Central memory CD8-positive, alpha-beta T cell (primary cell): ENCODE measurements around the gene ZNF441.
"Not testable (repeated sequence)": the region's sequence is repeated elsewhere in the genome, so short reads cannot be mapped to it uniquely, and the experiment has no call there.

Source experiments
- ATAC-seq: fragments of 150-1000 bp; cut with Tn5 transposase; replicated peaks from 2 replicates; pipeline ENCODE4 v1.10.0; 2022; ENCODE audit warnings: mild to moderate bottlenecking, moderate FRiP score, moderate number of reproducible peaks; ENCODE audit not compliant: poor library complexity, severe bottlenecking; ENCODE audit errors: extremely low read depth
- DNase-seq, 2 donors: peaks; one replicate each; pipeline ENCODE4 v3.0.0; 2021; ENCODE audit warnings: low spot score in 2 of 2
- H3K27ac Mint-ChIP-seq: one replicate; pipeline ENCODE4 v1.8.0; 2022; ENCODE audit warnings: low read depth, mild to moderate bottlenecking, moderate library complexity, mixed read lengths
- H3K27me3 Mint-ChIP-seq: one replicate; pipeline ENCODE4 v1.8.0; 2022; ENCODE audit warnings: mixed read lengths
- H3K36me3 Mint-ChIP-seq: one replicate; pipeline ENCODE4 v1.8.0; 2022; ENCODE audit warnings: mild to moderate bottlenecking, moderate library complexity, mixed read lengths; ENCODE audit not compliant: insufficient read depth
- H3K4me1 Mint-ChIP-seq: one replicate; pipeline ENCODE4 v1.8.0; 2022; ENCODE audit warnings: mixed read lengths
- H3K4me3 Mint-ChIP-seq: one replicate; pipeline ENCODE4 v1.8.0; 2022; ENCODE audit warnings: mild to moderate bottlenecking, moderate library complexity, mixed read lengths
- H3K9me3 Mint-ChIP-seq: one replicate; pipeline ENCODE4 v1.8.0; 2022; ENCODE audit warnings: mixed read lengths

Gene ZNF441

DNA sequence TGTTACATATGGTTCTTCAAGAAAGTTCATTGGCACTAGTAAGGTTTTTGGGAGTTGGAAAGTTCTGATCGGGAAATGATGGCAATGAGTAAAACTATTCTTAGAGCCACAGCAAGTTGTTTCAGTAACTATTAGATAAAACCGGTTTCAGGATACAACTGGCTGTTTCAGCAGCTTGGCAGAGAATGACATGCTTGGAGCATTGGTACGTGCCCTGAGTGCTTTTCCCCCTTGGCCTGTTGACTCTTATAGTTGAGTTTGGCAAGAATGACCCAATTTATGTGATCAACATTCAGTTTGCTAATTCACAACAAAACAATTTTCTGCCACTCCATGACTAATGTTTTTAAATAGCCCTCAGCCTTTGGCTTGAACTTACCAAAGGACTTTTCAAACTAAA lies 20.7 kb downstream of the ZNF441 start:
- Mint-ChIP-seq H3K36me3 (peaks cover 2% of the 10 kb centered on the region), H3K27me3 (no peaks in the 10 kb centered on the region), H3K4me3 (no peak overlapping the region), H3K9me3 (peaks cover 26% of the 10 kb centered on the region), H3K27ac (no peak overlapping the region), H3K4me1 (no peaks in the 10 kb centered on the region)
- ATAC-seq (no peak), DNase-seq (no peak)

DNA sequence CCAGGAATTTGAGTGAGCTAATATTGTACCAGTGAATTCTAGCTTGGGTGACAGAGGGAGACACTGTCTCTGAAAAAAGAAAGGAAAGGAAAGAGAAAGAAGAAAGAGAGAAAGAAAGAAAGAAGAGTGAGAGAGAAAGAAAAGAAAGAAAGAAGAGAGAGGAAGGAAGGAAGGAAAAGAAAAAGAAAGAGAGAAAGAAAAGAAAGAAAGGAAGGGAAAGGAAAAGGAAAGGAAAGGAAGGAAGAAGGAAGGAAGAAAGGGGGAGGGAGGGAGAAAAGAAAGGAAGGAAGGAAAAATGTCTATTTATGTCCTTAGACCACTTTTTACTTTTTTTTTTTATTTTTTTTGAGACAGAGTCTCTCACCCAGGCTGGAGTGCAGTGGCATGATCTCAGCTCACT lies 26.1 kb downstream of the ZNF441 start:
- no peak for DNase-seq
- no peaks in the 10 kb centered on the region for H3K27me3 Mint-ChIP-seq
- peaks cover 22% of the 10 kb centered on the region for H3K9me3 Mint-ChIP-seq
- H3K4me3 Mint-ChIP-seq: no peak overlapping the region
- ATAC-seq: no peak
- peak overlapping the region; percentile 64 for H3K27ac Mint-ChIP-seq
- no peaks in the 10 kb centered on the region for H3K36me3 Mint-ChIP-seq
- H3K4me1 Mint-ChIP-seq: peaks cover 8% of the 10 kb centered on the region

- peaks cover 6% of the 10 kb centered on the region for H3K9me3 Mint-ChIP-seq
- H3K36me3 Mint-ChIP-seq: no peaks in the 10 kb centered on the region
- ATAC-seq (peak; percentile 65), DNase-seq (peak; percentile 53 to 59)
- H3K4me1 Mint-ChIP-seq: peaks cover 16% of the 10 kb centered on the region
- H3K27ac Mint-ChIP-seq: peak overlapping the region; percentile 65
- H3K27me3 Mint-ChIP-seq: no peaks in the 10 kb centered on the region
- peak overlapping the region; percentile 82 for H3K4me3 Mint-ChIP-seq
Observed at GRCh38 chr19:11797491-11797890, 30.7 kb downstream of the ZNF441 start.

DNA sequence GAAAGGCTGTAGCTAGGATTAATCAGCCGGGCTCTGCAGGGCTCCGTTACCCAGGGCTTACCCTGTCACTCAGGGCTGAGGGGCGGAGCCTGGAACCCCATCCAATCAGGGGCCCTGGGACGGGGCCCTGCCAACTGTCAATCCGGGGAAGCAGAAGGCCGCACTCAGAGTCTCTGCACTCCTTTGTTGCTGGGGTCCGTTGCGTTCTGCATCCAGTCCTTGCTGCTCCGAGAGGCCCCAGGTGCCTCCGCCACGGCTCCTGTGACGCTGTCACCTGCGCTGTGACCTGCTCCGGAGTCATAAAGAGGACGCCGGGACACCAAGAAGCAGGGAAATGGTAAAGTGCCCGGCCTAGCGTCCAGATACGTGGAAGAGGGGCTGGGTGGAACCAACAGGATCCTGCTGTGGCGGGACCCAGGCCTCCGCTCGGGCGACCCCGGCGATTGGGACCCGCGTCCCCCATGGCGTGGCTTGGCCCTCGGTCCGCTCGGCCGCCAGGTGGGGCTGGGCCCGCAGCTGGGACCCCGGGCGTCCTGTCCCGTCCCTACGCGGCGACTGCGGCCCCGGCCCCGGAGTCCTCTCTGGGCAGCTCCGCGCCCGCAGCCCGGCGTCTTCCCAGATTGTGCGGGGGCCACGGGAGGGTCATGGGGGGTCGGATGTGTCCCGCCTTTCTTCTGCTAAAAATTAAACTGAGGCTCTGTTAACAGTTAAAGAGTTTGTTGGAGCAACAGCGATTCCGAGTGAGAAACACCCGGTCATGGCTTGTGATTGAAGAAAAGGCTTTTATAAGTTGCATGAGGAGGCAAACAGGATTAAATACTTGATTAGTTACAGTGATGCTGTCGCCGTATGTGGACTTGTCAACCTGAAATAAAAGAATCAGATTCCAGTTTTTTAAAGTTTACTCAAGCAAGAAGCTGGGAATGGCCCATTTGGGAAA lies 31.9 kb downstream of the ZNF441 start, which contains the start of gene ZNF491:
ZNF491 (plus strand) TSS at position 133 of the 940 bp plus-strand sequence. CDS start 7,431 bp downstream, outside the sequence.
- H3K36me3 Mint-ChIP-seq: no peaks in the 10 kb centered on the region
- peak within 1 kb of the TSS; percentile 82 for H3K4me3 Mint-ChIP-seq
- H3K27me3 Mint-ChIP-seq: no peaks in the 10 kb centered on the region
- ATAC-seq: peak; percentile 98
- peak; percentile 51 to 64 for DNase-seq
- H3K4me1 Mint-ChIP-seq: peaks cover 16% of the 10 kb centered on the region
- peak within 1 kb of the TSS; percentile 65 for H3K27ac Mint-ChIP-seq
- H3K9me3 Mint-ChIP-seq: peaks cover 4% of the 10 kb centered on the region

DNA sequence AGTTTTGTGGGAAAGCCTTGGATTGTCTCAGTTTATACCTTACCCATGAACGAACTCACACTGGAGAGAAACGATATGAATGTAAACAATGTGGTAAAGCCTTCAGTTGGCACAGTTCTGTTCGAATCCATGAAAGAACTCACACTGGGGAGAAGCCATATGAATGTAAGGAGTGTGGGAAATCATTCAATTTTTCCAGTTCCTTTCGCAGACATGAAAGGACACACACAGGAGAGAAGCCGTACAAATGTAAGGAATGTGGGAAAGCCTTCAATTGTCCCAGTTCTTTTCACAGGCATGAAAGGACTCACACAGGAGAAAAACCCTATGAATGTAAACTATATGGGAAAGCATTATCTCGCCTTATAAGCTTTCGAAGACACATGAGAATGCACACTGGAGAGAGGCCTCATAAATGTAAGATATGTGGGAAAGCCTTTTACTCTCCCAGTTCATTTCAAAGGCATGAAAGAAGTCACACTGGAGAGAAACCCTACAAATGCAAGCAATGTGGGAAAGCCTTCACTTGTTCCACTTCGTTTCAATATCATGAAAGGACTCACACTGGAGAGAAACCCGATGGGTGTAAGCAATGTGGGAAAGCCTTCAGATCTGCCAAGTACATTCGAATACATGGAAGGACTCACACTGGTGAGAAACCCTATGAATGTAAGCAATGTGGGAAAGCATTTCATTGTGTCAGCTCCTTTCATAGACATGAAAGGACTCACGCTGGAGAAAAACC lies 39.7 kb downstream of the ZNF441 start:
- no peak for ATAC-seq

GRCh38 chr19:11807099-11807380 lies 40.2 kb downstream of the ZNF441 start:
- H3K27ac Mint-ChIP-seq: no peak overlapping the region
- H3K36me3 Mint-ChIP-seq: no peaks in the 10 kb centered on the region
- H3K4me3 Mint-ChIP-seq: no peak overlapping the region
- H3K9me3 Mint-ChIP-seq: peaks cover 10% of the 10 kb centered on the region
- H3K27me3 Mint-ChIP-seq: no peaks in the 10 kb centered on the region
- H3K4me1 Mint-ChIP-seq: no peaks in the 10 kb centered on the region
- DNase-seq (no peak), ATAC-seq (no peak)

More for the DNA sequence above, 39.7 kb downstream of the ZNF441 start:
- Mint-ChIP-seq H3K36me3 (no peaks in the 10 kb centered on the region), H3K27ac (no peak overlapping the region), H3K27me3 (no peaks in the 10 kb centered on the region), H3K4me3 (no peak overlapping the region), H3K9me3 (peaks cover 10% of the 10 kb centered on the region), H3K4me1 (no peaks in the 10 kb centered on the region)
- no peak for DNase-seq

- Mint-ChIP-seq H3K36me3 (no peaks in the 10 kb centered on the region), H3K27ac (peak overlapping the region; percentile 85), H3K9me3 (no peaks in the 10 kb centered on the region), H3K4me3 (peak overlapping the region; percentile 92), H3K4me1 (peaks cover 24% of the 10 kb centered on the region), H3K27me3 (no peaks in the 10 kb centered on the region)
- ATAC-seq (no peak), DNase-seq (no peak)
Observed at GRCh38 chr19:11813703-11814028, 46.9 kb downstream of the ZNF441 start.

GRCh38 chr19:11814029-11814699 lies 47.4 kb downstream of the ZNF441 start, which contains the start of gene ZNF440:
TSS of gene ZNF440 (plus strand) at chr19:11814273. CDS start at chr19:11814448, 175 bp downstream.
- H3K4me3 Mint-ChIP-seq: peak within 1 kb of the TSS; percentile 92
- DNase-seq (peak; percentile 63 to 65), ATAC-seq (peak; percentile 97)
- H3K4me1 Mint-ChIP-seq: peaks cover 24% of the 10 kb centered on the region
- H3K27ac Mint-ChIP-seq: peak within 1 kb of the TSS; percentile 85
- no peaks in the 10 kb centered on the region for H3K9me3 Mint-ChIP-seq
- H3K36me3 Mint-ChIP-seq: no peaks in the 10 kb centered on the region
- no peaks in the 10 kb centered on the region for H3K27me3 Mint-ChIP-seq

- Mint-ChIP-seq H3K36me3 (no peaks in the 10 kb centered on the region), H3K4me3 (peak overlapping the region; percentile 92), H3K4me1 (peaks cover 24% of the 10 kb centered on the region), H3K9me3 (no peaks in the 10 kb centered on the region), H3K27ac (no peak overlapping the region), H3K27me3 (no peaks in the 10 kb centered on the region)
- ATAC-seq (no peak), DNase-seq (no peak)
Observed at GRCh38 chr19:11814700-11815035, 47.9 kb downstream of the ZNF441 start.

- H3K27ac Mint-ChIP-seq: no peak overlapping the region
- ATAC-seq (no peak), DNase-seq (no peak)
- peaks cover 2% of the 10 kb centered on the region for H3K36me3 Mint-ChIP-seq
- H3K9me3 Mint-ChIP-seq: peaks cover 6% of the 10 kb centered on the region
- no peaks in the 10 kb centered on the region for H3K27me3 Mint-ChIP-seq
- H3K4me3 Mint-ChIP-seq: no peak overlapping the region
- H3K4me1 Mint-ChIP-seq: peaks cover 9% of the 10 kb centered on the region
Observed at GRCh38 chr19:11821474-11822109, 54.8 kb downstream of the ZNF441 start.

DNA sequence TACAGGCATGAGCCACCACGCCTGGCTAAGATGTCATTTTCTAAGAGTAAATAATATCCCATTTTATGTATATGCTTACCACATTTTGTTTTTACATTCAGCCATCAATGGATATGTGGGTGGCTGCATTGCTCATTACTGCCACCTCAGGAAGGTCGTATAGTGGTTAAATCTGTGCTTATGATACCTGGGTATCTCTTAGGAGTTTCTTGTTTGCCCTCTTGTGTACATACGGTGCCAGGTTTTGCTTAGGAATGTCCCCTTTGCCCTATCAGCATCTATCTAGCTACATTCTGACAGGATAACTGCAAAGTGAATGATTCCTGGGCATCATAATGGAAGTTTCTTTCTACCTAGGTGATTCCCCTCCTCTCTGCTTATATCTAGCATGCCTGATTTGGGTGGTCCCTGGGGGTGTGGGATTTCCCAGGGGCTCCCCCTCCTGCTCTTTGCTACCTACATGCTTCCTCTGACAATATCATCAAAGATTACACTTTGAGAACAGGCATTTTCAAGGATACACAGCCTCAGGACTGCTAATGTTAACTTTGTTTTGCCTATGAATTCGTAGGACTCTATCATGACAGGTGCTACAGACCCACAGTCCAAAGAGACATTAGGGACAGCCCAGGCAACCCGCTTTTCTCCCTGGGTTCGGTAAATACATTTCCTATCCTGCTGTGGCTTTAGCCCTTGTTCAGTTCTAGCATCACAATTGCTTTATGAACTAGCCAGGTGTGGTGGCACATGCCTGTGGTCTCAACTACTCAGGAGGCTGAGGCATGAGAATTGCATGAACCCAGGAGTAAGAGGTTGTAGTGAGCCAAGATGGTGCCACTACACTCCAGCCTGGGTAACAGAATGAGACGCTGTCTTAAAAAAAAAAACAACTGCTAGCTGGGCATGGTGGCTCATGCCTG lies 62.4 kb downstream of the ZNF441 start:
- not testable (repeated sequence) for ATAC-seq
- H3K36me3 Mint-ChIP-seq: peaks cover 21% of the 10 kb centered on the region

More for the DNA sequence above, 62.4 kb downstream of the ZNF441 start:
- H3K4me1 Mint-ChIP-seq, DNase-seq, H3K27me3 Mint-ChIP-seq, H3K4me3 Mint-ChIP-seq, H3K27ac Mint-ChIP-seq: not testable (repeated sequence)
- peaks cover 17% of the 10 kb centered on the region for H3K9me3 Mint-ChIP-seq
